RKO (cell line): ENCODE measurements around the gene ALB.

ENCODE experiments used
- DNase-seq: peaks from one replicate; pipeline ENCODE4 v3.0.0-alpha.2; 2016; ENCODE audit warnings: low spot score

ALB gene

DNA sequence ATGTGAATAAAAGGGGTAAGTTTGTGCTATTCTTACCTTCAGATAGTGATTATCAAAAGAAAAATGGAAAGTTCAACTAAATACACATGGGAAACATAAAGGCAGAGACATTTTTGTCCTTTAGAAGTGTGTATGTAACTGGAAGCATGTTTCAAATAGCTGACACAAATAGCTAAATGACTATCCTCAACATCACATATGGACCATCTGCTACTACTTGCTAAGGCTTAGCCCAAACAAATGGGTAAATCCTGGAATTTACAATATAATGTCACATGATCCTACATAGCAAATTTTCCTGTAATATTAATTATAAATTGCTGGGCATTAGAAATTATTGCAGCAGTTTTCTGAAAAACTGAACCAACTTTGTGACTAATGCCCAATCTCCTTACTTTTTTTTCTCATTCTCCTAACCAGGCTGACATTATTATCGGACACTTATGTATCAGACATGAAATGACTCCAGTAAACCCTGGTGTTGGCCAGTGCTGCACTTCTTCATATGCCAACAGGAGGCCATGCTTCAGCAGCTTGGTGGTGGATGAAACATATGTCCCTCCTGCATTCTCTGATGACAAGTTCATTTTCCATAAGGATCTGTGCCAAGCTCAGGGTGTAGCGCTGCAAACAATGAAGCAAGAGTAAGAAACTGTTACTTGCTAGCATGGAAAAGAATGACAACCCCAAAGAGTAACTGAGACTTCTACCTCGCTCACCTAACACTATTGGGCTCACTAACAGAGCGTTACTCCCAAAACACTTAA lies 48.1 kb downstream of the ALB start:
- DNase-seq, result no peak

DNA sequence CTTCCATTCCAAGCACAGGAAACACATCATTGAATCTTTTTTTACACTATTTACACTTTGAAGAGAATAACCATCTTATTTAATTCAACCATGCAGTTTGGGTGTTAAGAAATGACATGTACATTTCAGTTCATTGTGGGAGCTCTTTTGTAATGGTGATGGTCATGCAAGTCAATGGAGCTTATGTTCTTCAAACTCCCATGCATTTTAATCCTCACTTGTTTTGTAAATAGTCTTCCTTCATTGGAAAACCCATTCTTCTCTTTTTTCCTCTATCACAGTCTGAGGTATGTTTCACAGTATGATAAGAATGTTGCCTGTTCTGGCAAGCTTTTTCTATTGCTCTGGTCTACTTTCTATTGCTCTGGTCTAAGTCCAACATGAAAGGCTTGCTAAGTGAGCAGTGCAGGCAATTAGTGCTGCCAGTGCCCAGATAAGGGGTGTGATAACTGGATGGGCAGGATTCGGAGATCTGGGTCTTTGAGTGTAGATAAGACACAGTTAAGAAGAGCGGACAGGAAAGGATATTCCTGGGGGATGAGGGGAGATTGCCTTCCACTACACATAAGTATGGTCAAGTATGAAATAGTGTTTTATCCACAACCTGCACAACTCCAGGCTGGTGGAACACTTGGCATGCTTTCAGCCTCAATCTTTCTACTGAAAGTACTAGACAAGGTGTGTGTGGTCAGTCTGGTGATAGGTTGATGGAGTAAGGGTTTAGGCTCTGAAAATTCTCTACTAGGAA lies 49.0 kb downstream of the ALB start:
- no peak for DNase-seq

DNA sequence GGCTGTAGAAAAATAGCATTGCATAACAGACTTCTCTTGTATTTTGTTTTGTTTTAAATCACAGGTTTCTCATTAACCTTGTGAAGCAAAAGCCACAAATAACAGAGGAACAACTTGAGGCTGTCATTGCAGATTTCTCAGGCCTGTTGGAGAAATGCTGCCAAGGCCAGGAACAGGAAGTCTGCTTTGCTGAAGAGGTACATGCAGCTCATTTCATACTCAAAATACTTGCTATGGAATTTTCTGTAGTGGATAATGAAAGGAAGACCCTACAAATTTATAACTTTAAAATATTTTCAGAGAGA lies 49.6 kb downstream of the ALB start:
- no peak for DNase-seq

DNA sequence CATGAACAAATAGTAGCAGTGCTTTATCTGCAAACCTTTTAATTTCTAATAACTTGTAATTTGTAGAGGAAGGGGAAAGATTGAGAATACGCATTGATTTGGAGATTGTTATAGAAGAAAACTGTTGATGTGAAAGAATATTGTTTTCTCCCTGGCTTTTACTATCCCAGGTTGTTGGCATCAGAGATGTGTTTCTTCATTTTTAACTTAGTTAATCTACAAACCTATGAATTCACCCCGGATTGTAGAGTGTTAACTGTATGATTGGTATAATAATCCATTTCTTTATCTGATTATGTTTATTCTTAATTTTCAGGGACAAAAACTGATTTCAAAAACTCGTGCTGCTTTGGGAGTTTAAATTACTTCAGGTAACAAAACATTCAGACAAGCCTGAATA lies 50.8 kb downstream of the ALB start:
- no peak for DNase-seq

DNA sequence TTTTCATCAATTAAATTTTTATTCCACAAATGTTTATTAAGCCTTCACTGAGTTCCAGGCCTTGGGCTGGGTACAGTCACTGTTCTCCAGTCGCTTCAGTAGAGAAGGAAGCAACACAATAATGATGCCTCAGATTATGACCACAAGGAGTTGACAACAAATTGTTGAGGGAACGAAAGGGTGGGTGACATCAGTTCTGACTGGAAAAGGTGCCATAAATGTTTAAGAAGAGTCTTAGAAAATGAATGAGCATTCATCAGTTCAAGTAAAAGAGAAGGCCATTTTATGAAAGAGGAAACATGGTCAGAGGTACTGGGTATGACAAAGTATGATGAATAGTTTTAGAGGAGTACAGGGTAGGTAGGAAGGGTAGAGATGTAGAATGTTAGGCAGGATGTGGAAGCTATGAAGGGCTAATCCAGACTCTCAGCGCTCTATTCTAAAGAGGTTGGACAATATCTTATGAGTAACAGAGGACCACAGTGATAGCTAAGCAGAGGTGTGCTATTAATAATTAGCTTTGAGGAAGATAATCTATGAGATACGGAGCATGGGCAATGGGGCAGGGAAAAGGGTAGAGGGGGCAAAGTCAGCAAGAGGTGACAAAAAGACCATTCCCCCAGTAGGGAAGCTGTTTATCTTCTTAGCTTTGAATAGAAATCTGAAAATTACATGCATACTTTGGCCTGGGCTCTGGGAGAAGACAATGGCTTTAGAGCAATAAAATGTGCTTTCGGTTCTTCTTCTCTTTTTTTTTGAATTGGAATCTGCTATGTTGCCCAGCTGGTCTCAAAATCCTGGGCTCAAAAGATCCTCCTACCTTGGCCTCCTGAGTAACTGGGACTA lies 52.3 kb downstream of the ALB start:
- no peak for DNase-seq

DNA sequence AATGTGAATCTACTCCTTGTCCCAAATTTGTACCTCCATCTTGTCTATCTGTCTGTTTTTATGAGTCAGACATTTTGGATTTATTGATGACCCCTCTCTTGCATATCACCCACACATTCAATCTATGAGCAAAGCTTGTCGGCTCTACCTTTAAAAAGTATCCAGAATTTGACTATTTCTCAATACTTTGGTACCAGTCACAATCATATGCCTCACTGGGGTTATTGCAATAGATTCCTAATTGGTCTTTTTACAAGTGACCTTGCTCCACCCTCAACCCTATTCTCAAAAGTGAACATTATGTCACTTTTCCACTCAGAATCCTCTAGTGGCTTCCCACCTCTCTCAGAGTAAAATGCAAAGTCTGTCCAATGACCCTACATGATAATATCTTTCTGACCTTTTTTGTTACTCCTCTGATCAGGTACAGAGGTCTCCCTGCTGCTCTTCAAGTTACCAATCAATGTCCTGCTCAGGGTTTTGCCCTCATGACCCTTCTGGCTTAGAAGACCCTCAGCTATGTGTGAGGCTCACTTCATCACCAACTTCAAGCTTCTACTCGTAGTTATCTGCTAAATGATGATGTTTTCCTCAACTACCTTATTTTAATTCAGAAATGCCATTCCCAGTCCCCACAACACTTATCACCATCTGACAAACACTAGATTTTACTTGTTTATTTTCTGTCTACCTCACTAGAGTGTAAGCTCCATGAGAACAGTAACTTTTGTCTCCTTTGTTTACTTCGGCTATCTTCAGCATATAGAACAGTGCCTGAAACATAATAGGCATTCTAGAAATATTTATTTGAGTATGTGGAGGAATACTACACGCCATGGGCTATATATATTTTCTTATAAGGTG lies 54.3 kb downstream of the ALB start:
- DNase-seq, result no peak

DNA sequence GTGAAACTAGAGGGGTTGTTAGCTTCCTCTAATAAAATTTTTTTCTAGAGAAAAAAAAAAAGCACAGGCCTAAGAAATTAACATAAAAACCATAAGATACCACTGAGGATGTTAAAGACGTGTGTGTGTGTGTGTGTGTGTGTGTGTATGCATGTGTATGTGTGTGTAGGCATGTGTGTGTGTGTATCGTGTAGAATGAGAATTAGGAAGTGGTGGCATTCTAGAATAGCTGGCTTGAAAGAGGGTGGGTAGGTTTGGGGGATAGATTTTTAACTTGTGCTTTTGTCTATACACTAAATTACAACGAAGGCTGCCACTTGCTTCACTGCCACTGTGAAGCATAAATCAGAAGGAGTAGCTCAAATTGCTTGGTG lies 54.9 kb downstream of the ALB start:
- no peak for DNase-seq

DNA sequence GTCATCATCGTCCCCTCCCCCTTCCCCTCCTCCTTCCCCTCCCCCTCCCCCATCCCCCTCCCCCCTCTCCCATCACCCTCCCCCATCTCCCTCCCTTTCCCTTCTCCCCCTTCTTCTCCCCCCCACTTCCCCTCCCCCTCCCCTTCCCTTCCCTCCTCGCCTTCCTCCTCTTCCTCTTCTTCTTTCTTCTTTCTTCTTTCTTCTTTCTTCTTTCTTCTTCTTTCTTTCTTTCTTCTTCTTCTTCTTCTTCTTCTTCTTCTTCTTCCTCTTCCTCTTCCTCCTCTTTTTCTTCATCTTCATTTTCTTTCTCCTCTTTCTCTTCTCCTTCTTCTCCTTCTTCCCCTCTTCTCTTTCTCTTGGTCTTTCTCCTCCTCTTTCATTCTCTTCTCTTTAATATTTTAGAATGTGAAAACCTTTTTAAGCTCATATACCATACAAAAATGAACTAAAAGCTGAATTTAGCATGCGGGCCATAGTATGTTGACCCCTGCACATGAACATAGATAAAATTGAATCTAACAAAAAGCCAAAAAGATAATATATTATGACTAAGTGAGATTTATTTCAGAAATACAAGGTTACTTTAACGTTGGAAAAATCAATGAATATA lies 56.9 kb downstream of the ALB start:
- DNase-seq, result no peak

DNA sequence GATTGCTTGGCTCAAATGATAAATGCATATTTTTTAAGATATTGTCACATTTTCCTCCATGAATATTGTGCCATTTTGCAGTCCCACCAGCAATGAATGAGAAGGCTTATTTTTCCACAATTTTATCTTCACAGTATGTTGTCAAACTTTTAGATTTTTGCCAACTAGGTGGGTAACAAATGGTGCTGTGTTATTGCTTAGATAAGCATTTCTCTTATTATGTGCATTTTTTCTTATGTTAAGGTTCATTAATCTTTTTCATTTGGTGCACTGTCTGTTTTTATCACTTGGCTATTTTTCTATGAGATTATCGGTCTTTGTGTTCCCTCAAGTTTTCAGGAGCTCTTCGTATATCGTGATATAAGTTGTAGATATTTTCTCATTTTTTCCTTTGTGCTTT lies 64.1 kb downstream of the ALB start:
- DNase-seq, result no peak

DNA sequence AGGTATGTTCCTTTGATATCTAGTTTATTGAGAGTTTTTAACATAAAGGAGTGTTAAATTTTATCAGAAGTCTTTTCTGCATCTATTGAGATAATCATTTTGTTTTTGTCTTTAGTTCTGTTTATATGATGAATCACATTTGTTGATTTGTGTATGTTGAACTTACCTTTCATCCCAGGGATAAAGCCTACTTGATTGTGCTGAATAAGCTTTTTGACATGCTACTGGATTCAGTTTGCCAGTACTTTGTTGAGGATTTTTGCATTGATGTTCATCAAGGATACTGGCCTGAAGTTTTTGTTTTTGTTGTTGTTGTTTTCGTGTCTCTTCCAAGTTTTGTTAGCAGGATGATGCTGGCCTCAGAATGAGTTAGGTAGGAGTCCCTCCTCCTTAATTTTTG lies 66.6 kb downstream of the ALB start:
- DNase-seq, result no peak
